Measurements from ENCODE around the gene CMSS1. TPM values are rescaled to one million over a fixed set of nuclear protein-coding genes. Genes with fewer than 3 reads are reported as not detected.

CMSS1 gene
- total RNA-seq, 4 donors from 2014 or later, result 11.2 to 16.3 (median 14.1) TPM

- no peaks in the 10 kb centered on the region for H3K9me3 ChIP-seq
- H3K36me3 ChIP-seq, result no peaks in the 10 kb centered on the region
- DNase-seq (ENCODE audit: extremely low spot score), result no peak
- TF ChIP-seq CTCF (IDR thresholded peaks at IDR 0.05) (no peak), EP300 (IDR thresholded peaks at IDR 0.05) (no peak), POLR2A (IDR thresholded peaks at IDR 0.05; ENCODE audit: low read depth) (no peak), POLR2AphosphoS5 (IDR thresholded peaks at IDR 0.05) (no peak)
- no peak overlapping the region for H3K4me3 ChIP-seq
- intact Hi-C loops (cut with DNase I), result no loop called here
- no peaks in the 10 kb centered on the region for H3K27me3 ChIP-seq
- 73% methylated on average over 2 of the region's 2 CpGs for WGBS
- peaks cover 48 to 68% (median 60%) of the 10 kb centered on the region in 4 donors for H3K4me1 ChIP-seq
- H3K27ac ChIP-seq (replicated peaks in 1 of 4), result peak overlapping the region in 2 of 4 donors; percentile 69 to 75
Observed at GRCh38 chr3:99940350-99940749, 122.7 kb downstream of the CMSS1 start.

- TF ChIP-seq CTCF (IDR thresholded peaks at IDR 0.05) (no peak), POLR2A (IDR thresholded peaks at IDR 0.05; ENCODE audit: low read depth) (no peak)
- intact Hi-C loops (cut with DNase I), result no loop called here
- DNase-seq (ENCODE audit: extremely low spot score), result no peak
- no peak overlapping the region for H3K4me3 ChIP-seq
- H3K36me3 ChIP-seq, result no peaks in the 10 kb centered on the region
- H3K9me3 ChIP-seq, result no peaks in the 10 kb centered on the region
- no peak overlapping the region for H3K27ac ChIP-seq (replicated peaks in 1 of 4)
- no peaks in the 10 kb centered on the region for H3K27me3 ChIP-seq
- H3K4me1 ChIP-seq, result peaks cover 51 to 68% (median 62%) of the 10 kb centered on the region in 4 donors
- WGBS, result 91% methylated on average over 1 of the region's 1 CpG
Observed at GRCh38 chr3:99941211-99941610, 123.5 kb downstream of the CMSS1 start.

GRCh38 chr3:99943931-99944761 lies 126.5 kb downstream of the CMSS1 start:
- Histone ChIP-seq H3K36me3 (no peaks in the 10 kb centered on the region), H3K27me3 (no peaks in the 10 kb centered on the region), H3K9me3 (no peaks in the 10 kb centered on the region), H3K4me1 (peaks cover 38 to 60% (median 51%) of the 10 kb centered on the region in 4 donors), H3K27ac (replicated peaks in 1 of 4) (peak overlapping the region in 3 of 4 donors; percentile 30 to 66 (median 45)), H3K4me3 (no peak overlapping the region)
- WGBS, result 79% methylated on average over 4 of the region's 4 CpGs
- intact Hi-C loops (cut with DNase I), result no loop called here
- no peak for DNase-seq (ENCODE audit: extremely low spot score)
- TF ChIP-seq CTCF (IDR thresholded peaks at IDR 0.05) (no peak), POLR2AphosphoS5 (IDR thresholded peaks at IDR 0.05) (no peak), EP300 (IDR thresholded peaks at IDR 0.05) (no peak), POLR2A (IDR thresholded peaks at IDR 0.05; ENCODE audit: low read depth) (no peak)

- no peak for DNase-seq (ENCODE audit: extremely low spot score)
- intact Hi-C loops (cut with DNase I), result no loop called here
- Histone ChIP-seq H3K4me3 (no peak overlapping the region), H3K27ac (replicated peaks in 1 of 4) (peak overlapping the region; percentile 26 to 66 (median 38)), H3K36me3 (no peaks in the 10 kb centered on the region), H3K4me1 (peaks cover 34 to 60% (median 48%) of the 10 kb centered on the region in 4 donors), H3K9me3 (no peaks in the 10 kb centered on the region), H3K27me3 (no peaks in the 10 kb centered on the region)
- TF ChIP-seq POLR2A (IDR thresholded peaks at IDR 0.05; ENCODE audit: low read depth), result no peak
- no peak for TF ChIP-seq POLR2AphosphoS5 (IDR thresholded peaks at IDR 0.05)
- TF ChIP-seq CTCF (IDR thresholded peaks at IDR 0.05), result no peak
- TF ChIP-seq EP300 (IDR thresholded peaks at IDR 0.05), result no peak
- 54% methylated on average over 5 of the region's 5 CpGs for WGBS
Observed at GRCh38 chr3:99945328-99945995, 127.8 kb downstream of the CMSS1 start.

Data from esophagus muscularis mucosa (tissue), 4 donors.